Ovary (tissue), 3 donors: Measurements from ENCODE around the gene LCP2.

Experiments used
- EP300 ChIP-seq: sonication (generic); formaldehyde crosslinking; IDR thresholded peaks from one replicate; pipeline ENCODE4 v1.6.1; 2017; ENCODE audit warnings: antibody characterized with exemption
- TF ChIP-seq, protein P1 (sequence below), 3 donors: fragments of 450-650 bp in 2 of 3; fragments of 200-600 bp in 1 of 3; IDR thresholded peaks; one replicate each; pipeline versions ENCODE4 v1.5.1 to v1.8.0; 2016 to 2022; ENCODE audit warnings: antibody characterized with exemption in 3 of 3, mild to moderate bottlenecking in 1 of 3
- donor health status: DM: no; HTN: no; CAD: no.

DNA sequence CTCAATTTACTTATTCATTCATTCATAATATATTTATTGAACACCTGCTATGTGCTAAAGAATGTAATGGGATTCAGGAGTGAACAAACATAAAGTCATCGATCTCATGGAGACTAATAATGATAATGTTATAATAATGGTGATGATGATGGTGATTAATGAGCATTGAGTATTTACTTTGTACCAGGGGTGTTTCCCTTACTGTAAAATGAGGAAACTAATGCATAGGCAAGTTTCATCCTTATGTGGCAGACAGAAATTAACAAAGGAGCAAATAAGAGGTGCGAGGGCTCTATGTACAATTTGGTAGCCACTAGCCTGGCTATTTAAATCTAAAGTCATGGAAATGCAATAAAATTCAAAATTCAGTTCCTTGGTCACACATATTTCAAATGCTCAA lies 11.1 kb upstream of the LCP2 start:
- TF ChIP-seq, protein P1, sequence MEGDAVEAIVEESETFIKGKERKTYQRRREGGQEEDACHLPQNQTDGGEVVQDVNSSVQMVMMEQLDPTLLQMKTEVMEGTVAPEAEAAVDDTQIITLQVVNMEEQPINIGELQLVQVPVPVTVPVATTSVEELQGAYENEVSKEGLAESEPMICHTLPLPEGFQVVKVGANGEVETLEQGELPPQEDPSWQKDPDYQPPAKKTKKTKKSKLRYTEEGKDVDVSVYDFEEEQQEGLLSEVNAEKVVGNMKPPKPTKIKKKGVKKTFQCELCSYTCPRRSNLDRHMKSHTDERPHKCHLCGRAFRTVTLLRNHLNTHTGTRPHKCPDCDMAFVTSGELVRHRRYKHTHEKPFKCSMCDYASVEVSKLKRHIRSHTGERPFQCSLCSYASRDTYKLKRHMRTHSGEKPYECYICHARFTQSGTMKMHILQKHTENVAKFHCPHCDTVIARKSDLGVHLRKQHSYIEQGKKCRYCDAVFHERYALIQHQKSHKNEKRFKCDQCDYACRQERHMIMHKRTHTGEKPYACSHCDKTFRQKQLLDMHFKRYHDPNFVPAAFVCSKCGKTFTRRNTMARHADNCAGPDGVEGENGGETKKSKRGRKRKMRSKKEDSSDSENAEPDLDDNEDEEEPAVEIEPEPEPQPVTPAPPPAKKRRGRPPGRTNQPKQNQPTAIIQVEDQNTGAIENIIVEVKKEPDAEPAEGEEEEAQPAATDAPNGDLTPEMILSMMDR (IDR thresholded peaks at IDR 0.05) = no peak
- no peak for TF ChIP-seq EP300
